Myocyte (in vitro differentiated cells): ENCODE measurements around the gene DSCAML1. TPM values are rescaled to one million over a fixed set of nuclear protein-coding genes. Genes with fewer than 3 reads are reported as not detected.
"Not testable (repeated sequence)": the region's sequence is repeated elsewhere in the genome, so short reads cannot be mapped to it uniquely, and the experiment has no call there.

Source experiments
- DNase-seq: peaks from one replicate; pipeline ENCODE4 v3.0.0-alpha.2; 2012; ENCODE audit warnings: low read depth
- total RNA-seq: library from RNA; depleted of rRNA; stranded (reverse); fragments of >200 nt; gene quantifications from 2 replicates; pipeline ENCODE4 v1.2.3, GENCODE V29; 2014

DSCAML1 gene
- total RNA-seq, 1 donor from 2014 or later, result not detected

- no peak for DNase-seq
These were observed 381.6 kb downstream of the DSCAML1 start for GRCh38 chr11:117415358-117415896.

DNA sequence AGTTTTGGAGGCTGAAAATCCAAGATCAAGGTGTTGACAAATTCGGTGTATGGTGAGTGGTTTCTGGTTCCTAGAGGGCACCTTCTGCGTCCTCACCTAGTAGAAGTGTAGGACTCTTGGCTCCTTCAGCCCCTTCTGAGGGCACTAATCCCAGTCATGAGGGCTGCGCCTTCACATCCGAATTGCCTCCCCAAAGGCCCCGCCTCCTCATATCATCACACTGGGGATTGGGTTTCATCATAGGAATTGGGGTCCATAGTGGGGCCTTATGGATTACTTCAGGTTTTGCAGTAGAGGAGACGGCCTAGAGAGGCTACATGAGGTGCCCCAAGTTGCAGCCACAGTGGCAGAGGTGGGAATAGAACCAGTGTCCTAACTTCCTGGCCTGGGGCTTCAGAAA lies 382.3 kb downstream of the DSCAML1 start:
- no peak for DNase-seq

DNA sequence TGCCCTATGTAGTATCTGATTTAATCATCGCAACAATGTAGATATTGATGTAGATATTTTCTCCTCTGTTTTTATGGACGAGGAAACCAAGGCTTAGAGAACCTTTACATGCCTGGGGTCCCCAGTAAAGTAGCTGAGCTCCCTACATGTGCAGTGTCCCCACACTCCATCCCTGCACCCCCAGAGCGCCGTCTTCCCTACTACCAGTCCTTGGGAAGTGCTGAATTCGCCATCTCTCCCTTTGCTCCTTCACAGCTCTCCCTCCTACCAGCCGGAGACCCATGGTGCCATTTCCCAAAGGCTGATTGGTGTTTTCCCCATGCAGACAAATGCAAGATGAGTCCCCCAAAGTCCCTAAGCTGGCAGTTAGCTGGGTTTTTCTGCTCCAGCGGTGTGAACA lies 383.4 kb downstream of the DSCAML1 start:
- no peak for DNase-seq

GRCh38 chr11:117412653-117413275 lies 384.3 kb downstream of the DSCAML1 start:
- no peak for DNase-seq

- no peak for DNase-seq
These were observed 384.8 kb downstream of the DSCAML1 start for GRCh38 chr11:117412176-117412575.

GRCh38 chr11:117411736-117412135 lies 385.3 kb downstream of the DSCAML1 start:
- DNase-seq, result no peak

DNA sequence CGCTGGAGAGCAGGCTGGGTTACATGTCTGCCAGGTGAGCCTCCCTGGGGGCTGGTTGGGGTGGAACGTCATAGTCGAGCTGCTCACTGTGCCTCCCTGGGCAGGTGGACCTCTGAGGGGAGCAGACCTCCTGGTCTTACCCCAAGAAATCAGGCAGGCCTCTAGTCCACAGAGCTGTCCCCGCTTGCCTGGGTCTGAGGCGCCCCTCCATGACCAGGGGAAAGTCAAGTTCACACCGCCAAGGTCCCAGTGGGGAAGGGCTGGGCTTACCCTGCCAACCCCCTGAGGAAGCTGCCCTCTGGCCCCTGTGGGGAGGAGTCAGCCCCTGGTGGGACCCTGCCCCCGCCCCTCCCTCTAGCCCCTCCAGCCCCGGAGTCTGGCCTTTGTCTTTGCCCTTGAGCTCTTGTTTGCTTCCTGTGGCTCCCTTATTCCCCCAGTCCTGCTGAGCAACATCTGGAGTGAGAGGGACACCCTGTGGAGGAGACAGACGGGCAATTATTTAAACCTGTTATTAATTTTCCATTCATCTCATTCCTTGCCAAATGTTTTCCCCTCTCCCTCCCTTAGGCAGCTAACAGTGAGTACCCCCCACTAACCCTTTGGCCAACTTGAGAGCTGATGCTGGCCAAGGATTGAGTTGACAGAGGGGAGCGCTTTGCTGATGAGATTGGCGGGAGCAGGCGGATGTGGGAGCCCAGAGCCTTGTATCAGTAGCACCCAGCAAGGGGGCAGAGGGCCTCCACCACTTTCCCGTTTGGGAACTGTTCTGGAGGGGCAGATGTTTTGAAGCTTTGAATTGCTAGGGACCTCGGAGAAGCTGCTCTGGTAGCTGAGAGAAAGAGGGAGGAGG lies 385.9 kb downstream of the DSCAML1 start:
- no peak for DNase-seq

DNA sequence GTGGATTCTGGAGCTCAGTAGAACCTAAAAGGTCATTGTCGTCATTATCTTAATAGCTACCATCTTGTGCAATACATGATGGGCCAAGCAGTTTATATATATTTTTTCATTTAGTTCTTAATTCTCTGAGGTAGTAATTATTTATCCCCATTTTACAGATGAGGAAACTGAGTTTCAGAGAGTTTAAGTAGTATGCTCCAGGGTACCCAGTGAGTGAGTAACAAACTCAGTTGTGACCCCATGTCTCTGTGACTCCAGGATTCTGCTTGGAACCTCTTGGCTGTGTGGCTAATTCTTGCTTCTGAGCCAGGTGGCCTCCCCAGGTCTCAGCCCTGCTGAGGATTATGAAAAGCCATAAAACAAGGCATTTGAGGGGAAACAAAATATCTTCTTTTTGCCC lies 386.8 kb downstream of the DSCAML1 start:
- DNase-seq, result no peak

GRCh38 chr11:117409511-117409910 lies 387.5 kb downstream of the DSCAML1 start:
- no peak for DNase-seq

- DNase-seq, result no peak
These were observed 388.7 kb downstream of the DSCAML1 start for GRCh38 chr11:117408356-117408755.

GRCh38 chr11:117407016-117407415 lies 390.0 kb downstream of the DSCAML1 start:
- DNase-seq, result no peak

DNA sequence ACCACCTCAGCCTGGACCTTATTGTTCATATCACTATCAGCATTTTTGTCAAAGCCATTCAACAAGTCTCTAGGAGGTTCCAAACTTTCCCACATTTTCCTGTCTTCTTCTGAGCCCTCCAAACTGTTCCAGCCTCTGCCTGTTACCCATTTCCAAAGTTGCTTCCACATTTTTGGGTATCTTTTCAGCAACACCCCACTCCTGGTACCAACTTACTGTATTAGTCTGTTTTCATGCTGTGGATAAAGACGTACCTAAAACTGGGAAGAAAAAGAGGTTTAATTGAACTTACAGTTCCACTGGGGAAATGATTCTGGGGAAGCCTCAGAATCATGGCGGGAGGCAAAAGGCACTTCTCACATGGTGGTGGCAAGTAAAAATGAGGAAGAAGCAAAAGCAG lies 391.1 kb downstream of the DSCAML1 start:
- not testable (repeated sequence) for DNase-seq

GRCh38 chr11:117399100-117399840 lies 397.7 kb downstream of the DSCAML1 start:
- peak; percentile 65 for DNase-seq

- not testable (repeated sequence) for DNase-seq
These were observed 398.4 kb downstream of the DSCAML1 start for GRCh38 chr11:117398618-117399017.

DNA sequence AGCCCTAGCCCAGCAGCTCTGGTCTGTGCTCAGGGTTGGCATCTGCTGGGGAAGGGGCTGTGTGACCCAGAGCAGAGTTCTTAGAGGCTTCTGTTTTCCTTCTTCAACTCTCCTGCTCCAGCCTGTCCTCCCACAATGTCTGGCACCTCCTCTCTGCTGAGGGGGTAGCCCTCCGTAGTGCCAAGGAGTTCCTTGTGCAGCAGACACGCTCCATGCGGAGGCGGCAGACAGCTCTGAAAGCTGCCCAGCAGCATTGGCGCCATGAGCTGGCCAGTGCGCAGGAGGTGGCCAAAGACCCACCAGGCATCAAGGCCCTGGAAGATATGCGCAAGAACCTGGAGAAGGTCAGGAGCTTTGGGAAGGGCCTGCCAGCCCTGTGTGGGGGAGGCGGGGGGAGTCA lies 400.0 kb downstream of the DSCAML1 start:
- no peak for DNase-seq

DNA sequence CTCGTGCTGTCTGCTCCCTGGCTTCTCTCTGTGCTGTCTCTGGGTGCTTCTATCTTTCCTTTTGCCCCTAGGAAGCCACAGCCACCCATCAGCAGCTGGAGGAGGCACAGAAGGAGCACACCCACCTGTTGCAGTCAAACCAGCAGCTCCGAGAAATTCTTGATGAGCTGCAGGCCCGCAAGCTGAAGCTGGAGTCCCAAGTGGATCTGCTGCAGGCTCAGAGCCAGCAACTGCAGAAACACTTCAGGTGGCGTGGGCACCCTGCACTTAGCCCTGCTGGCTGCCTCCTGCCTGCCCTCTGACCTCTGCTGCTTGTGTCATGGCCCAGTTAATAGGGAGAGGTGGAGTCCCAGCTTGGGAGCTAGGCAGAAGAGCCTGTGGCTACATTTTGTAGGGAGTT lies 401.5 kb downstream of the DSCAML1 start:
- peak; percentile 78 for DNase-seq

DNA sequence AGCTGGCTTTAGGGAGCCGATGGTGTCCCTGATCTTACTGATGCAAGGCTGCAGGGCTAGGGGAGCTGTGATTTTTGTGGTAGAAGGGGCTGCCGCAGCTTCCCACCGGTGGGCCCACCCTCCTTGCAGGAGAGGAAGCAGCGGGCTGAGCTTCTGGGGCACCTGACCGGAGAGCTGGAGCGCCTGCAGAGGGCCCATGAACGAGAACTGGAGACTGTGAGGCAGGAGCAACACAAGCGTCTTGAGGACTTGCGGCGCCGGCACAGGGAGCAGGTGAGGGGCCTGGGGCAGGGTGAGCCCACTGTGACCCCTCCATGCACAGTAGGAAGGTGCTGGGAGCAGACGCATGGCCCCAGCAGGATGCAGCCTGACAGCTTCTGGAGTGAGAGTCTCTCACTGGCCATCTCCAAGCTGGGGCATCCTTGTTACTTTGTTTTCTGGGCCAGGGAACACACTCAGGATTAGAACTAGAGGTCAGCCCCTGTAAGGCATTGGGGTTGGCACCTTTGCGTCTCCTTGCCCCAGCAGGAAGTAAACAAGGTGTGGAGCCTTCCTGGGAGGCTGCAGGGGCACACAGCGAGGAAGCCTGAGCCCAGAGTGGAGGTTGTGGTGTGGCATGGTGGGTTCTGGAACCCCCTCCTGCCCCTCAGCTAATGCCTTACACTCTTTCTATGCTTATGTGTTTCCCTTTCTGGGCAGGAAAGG lies 402.6 kb downstream of the DSCAML1 start:
- no peak for DNase-seq

DNA sequence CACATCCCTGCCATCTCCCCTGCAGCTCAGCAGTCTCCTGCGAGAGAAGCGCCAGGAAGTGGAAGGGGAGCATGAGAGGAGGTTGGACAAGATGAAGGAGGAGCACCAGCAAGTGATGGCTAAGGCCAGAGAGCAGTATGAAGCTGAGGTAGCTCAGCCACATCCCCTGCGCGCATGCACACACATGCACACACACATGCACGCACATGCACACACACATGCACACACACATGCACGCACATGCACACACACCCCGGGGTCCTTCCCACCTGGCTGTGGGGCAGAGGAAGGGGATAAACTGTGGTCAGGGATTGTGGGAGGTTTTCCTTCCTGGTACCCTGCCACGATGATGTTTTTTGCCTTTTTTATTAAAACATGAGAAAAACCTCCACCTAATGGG lies 404.0 kb downstream of the DSCAML1 start:
- no peak for DNase-seq

DNA sequence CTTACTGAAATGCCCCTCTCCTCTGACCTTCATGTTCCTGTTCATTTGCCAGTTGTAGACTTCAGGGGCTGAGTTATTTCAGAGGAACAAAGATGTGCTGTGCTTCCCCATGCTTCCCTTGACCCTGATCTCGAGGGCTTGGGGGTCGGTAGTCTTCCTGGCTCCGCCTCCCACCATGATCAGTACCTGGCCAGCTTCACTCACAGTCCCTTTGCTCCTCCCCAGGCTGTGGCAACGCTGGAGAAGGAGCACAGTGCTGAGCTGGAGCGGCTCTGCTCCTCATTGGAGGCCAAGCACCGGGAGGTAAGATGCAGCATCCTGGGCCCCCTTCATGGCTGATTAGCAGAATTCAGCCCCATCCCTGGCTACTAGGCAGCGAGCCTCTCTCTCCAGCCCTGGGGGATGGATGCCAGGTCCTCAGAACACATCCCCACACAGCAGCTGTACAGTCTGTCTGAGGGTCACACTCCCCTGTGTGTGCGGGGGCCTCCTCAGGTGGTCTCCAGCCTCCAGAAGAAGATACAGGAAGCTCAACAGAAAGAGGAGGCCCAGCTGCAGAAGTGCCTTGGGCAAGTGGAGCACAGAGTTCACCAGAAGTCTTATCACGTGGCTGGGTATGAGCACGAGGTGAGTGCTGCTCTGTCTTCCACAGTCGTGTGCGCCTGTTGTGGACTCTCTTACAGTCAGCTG lies 404.9 kb downstream of the DSCAML1 start:
- DNase-seq, result no peak

DNA sequence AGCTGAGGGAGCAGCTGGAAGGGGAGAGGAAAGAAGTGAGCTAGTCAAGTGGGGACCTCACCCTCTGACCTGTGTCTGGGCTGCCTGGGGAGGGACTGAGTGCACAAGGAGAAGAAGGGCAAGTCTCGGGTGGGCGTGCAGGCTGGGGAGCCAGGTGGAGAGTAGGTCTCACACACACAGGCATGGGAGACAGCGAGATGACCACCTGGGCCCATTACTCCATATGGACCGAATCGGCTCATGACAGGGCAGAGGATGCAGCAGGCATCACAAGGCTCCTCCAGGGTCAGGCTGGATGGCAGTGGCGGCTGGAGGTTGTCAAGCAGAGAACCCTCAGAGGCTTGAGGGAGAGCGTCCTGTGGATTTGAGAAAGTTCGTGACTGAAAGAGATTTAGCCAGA lies 405.8 kb downstream of the DSCAML1 start:
- DNase-seq, result no peak

GRCh38 chr11:117390743-117391142 lies 406.3 kb downstream of the DSCAML1 start:
- no peak for DNase-seq
